ENCODE results near the gene TUBA8. TPM values are rescaled to one million over a fixed set of nuclear protein-coding genes. Genes with fewer than 3 reads are reported as not detected.
A peak's percentile ranks its signal among the peaks of the same experiment; 100 is the strongest.

Gene TUBA8
- total RNA-seq, 1 donor = 0.36 TPM

GRCh38 chr22:18126606-18127005 is 16.0 kb downstream of the TUBA8 start:
- Histone ChIP-seq H3K27me3 (ENCODE audit: insufficient read depth, low read length) (no peaks in the 10 kb centered on the region), H3K4me1 (ENCODE audit: insufficient read depth, low read length) (no peaks in the 10 kb centered on the region), H3K36me3 (ENCODE audit: insufficient read depth, low read length) (no peaks in the 10 kb centered on the region), H2AFZ (ENCODE audit: low read length) (no peak overlapping the region), H3K27ac (ENCODE audit: low read depth, low read length) (no peak overlapping the region), H3K4me3 (ENCODE audit: insufficient read depth, low read length) (no peak overlapping the region), H3K79me2 (ENCODE audit: insufficient read depth, low read length) (no peaks in the 10 kb centered on the region), H3K9me3 (ENCODE audit: low read depth, low read length) (no peaks in the 10 kb centered on the region), H3K4me2 (ENCODE audit: insufficient read depth, low read length) (no peak overlapping the region), H4K20me1 (ENCODE audit: insufficient read depth, low read length) (no peaks in the 10 kb centered on the region)
- peak; percentile 42 for DNase-seq (ENCODE audit: insufficient read length, low spot score, missing footprints)
- TF ChIP-seq CTCF (IDR thresholded peaks at IDR 0.05; ENCODE audit: extremely low read depth, low read depth, low read length) = no peak

- H2AFZ ChIP-seq (ENCODE audit: low read length) = no peak overlapping the region
- no peaks in the 10 kb centered on the region for H3K9me3 ChIP-seq (ENCODE audit: low read depth, low read length)
- H3K4me1 ChIP-seq (ENCODE audit: insufficient read depth, low read length) = no peaks in the 10 kb centered on the region
- no peak overlapping the region for H3K27ac ChIP-seq (ENCODE audit: low read depth, low read length)
- H3K4me2 ChIP-seq (ENCODE audit: insufficient read depth, low read length) = no peak overlapping the region
- no peaks in the 10 kb centered on the region for H3K27me3 ChIP-seq (ENCODE audit: insufficient read depth, low read length)
- no peak overlapping the region for H3K4me3 ChIP-seq (ENCODE audit: insufficient read depth, low read length)
- TF ChIP-seq CTCF (IDR thresholded peaks at IDR 0.05; ENCODE audit: extremely low read depth, low read depth, low read length) = no peak
- H3K36me3 ChIP-seq (ENCODE audit: insufficient read depth, low read length) = no peaks in the 10 kb centered on the region
- no peaks in the 10 kb centered on the region for H3K79me2 ChIP-seq (ENCODE audit: insufficient read depth, low read length)
- DNase-seq (ENCODE audit: insufficient read length, low spot score, missing footprints) = peak; percentile 18
- no peaks in the 10 kb centered on the region for H4K20me1 ChIP-seq (ENCODE audit: insufficient read depth, low read length)
Measured at GRCh38 chr22:18130018-18130417, 19.4 kb downstream of the TUBA8 start.

- TF ChIP-seq CTCF (IDR thresholded peaks at IDR 0.05; ENCODE audit: extremely low read depth, low read depth, low read length) = no peak
- Histone ChIP-seq H3K27me3 (ENCODE audit: insufficient read depth, low read length) (no peaks in the 10 kb centered on the region), H3K4me2 (ENCODE audit: insufficient read depth, low read length) (no peak overlapping the region), H3K4me3 (ENCODE audit: insufficient read depth, low read length) (no peak overlapping the region), H4K20me1 (ENCODE audit: insufficient read depth, low read length) (no peaks in the 10 kb centered on the region), H3K4me1 (ENCODE audit: insufficient read depth, low read length) (no peaks in the 10 kb centered on the region), H3K79me2 (ENCODE audit: insufficient read depth, low read length) (no peaks in the 10 kb centered on the region), H3K36me3 (ENCODE audit: insufficient read depth, low read length) (no peaks in the 10 kb centered on the region), H3K27ac (ENCODE audit: low read depth, low read length) (no peak overlapping the region), H2AFZ (ENCODE audit: low read length) (no peak overlapping the region), H3K9me3 (ENCODE audit: low read depth, low read length) (no peaks in the 10 kb centered on the region)
- DNase-seq (ENCODE audit: insufficient read length, low spot score, missing footprints) = peak; percentile 29
Measured at GRCh38 chr22:18130699-18131429, 20.3 kb downstream of the TUBA8 start.

GRCh38 chr22:18133452-18133851 is 22.8 kb downstream of the TUBA8 start:
- Histone ChIP-seq H3K9me3 (ENCODE audit: low read depth, low read length) (no peaks in the 10 kb centered on the region), H3K4me3 (ENCODE audit: insufficient read depth, low read length) (no peak overlapping the region), H2AFZ (ENCODE audit: low read length) (no peak overlapping the region), H3K4me2 (ENCODE audit: insufficient read depth, low read length) (no peak overlapping the region), H3K36me3 (ENCODE audit: insufficient read depth, low read length) (no peaks in the 10 kb centered on the region), H3K27me3 (ENCODE audit: insufficient read depth, low read length) (no peaks in the 10 kb centered on the region), H3K4me1 (ENCODE audit: insufficient read depth, low read length) (no peaks in the 10 kb centered on the region), H4K20me1 (ENCODE audit: insufficient read depth, low read length) (no peaks in the 10 kb centered on the region), H3K27ac (ENCODE audit: low read depth, low read length) (no peak overlapping the region), H3K79me2 (ENCODE audit: insufficient read depth, low read length) (no peaks in the 10 kb centered on the region)
- TF ChIP-seq CTCF (IDR thresholded peaks at IDR 0.05; ENCODE audit: extremely low read depth, low read depth, low read length) = no peak
- peak; percentile 88 for DNase-seq (ENCODE audit: insufficient read length, low spot score, missing footprints)
